Smooth muscle cell (in vitro differentiated cells): Measurements from ENCODE around the gene GTPBP1. TPM values are rescaled to one million over a fixed set of nuclear protein-coding genes. Genes with fewer than 3 reads are reported as not detected.

Source experiments
- DNase-seq: peaks from one replicate; lab custom pipeline; 2025; ENCODE audit not compliant: unreplicated experiment; lab: John Stamatoyannopoulos, UW
- H2AFZ ChIP-seq: fragments of 200-600 bp; sonication (generic); 2 replicates; pipeline ENCODE4 v1.6.0; 2016; ENCODE audit warnings: antibody characterized with exemption, low read depth, mild to moderate bottlenecking
- H3F3A ChIP-seq: fragments of 200-600 bp; sonication (generic); 2 replicates; pipeline ENCODE4 v1.6.0; 2017; ENCODE audit warnings: antibody characterized with exemption, low read depth
- H3K27ac ChIP-seq: fragments of 200-600 bp; sonication (generic); 2 replicates; pipeline ENCODE4 v1.5.1; 2016; ENCODE audit warnings: low read depth, mild to moderate bottlenecking
- H3K27me3 ChIP-seq: fragments of 200-600 bp; sonication (generic); 2 replicates; pipeline ENCODE4 v1.6.1; 2016; ENCODE audit warnings: low read depth, mild to moderate bottlenecking
- H3K36me3 ChIP-seq: fragments of 200-600 bp; sonication (generic); 2 replicates; pipeline ENCODE4 v1.5.1; 2016; ENCODE audit warnings: low read depth
- H3K4me1 ChIP-seq: fragments of 200-600 bp; sonication (generic); 2 replicates; pipeline ENCODE4 v1.5.1; 2016; ENCODE audit warnings: low read depth
- H3K4me2 ChIP-seq: fragments of 200-600 bp; sonication (generic); 2 replicates; pipeline ENCODE4 v1.6.0; 2016; ENCODE audit warnings: mild to moderate bottlenecking
- H3K4me3 ChIP-seq: fragments of 200-600 bp; sonication (generic); 2 replicates; pipeline ENCODE4 v1.5.1; 2016; ENCODE audit warnings: mild to moderate bottlenecking
- H3K79me2 ChIP-seq: fragments of 200-600 bp; sonication (generic); 2 replicates; pipeline ENCODE4 v1.6.0; 2016; ENCODE audit warnings: low read depth, mild to moderate bottlenecking
- H3K9ac ChIP-seq: fragments of 200-600 bp; sonication (generic); 2 replicates; pipeline ENCODE4 v1.6.0; 2016; ENCODE audit warnings: low read depth
- H3K9me3 ChIP-seq: fragments of 200-600 bp; sonication (generic); replicated peaks from 2 replicates; pipeline ENCODE4 v1.5.1; 2016; ENCODE audit warnings: low read depth
- H4K20me1 ChIP-seq: fragments of 200-600 bp; sonication (generic); 2 replicates; pipeline ENCODE4 v1.6.0; 2016; ENCODE audit warnings: low read depth
- CTCF ChIP-seq: fragments of 200-600 bp; sonication (generic); IDR thresholded peaks from 2 replicates; pipeline ENCODE4 v1.5.1; 2017; ENCODE audit warnings: borderline replicate concordance, mild to moderate bottlenecking, antibody characterized with exemption; ENCODE audit not compliant: insufficient read depth, poor library complexity, severe bottlenecking
- WGBS: methylation state at CpG from one replicate; pipeline ENCODE4 v1.1.7; 2016; ENCODE audit warnings: low lambda C conversion rate; 5-methylcytosine and 5-hydroxymethylcytosine counted together
- polyA plus RNA-seq: library from polyadenylated mRNA; unstranded; fragments of >200 nt; fragmentation: Nextera tagmentation; extraction: Ambion mirVana; gene quantifications from 2 replicates; pipeline ENCODE4 v1.2.1, GENCODE V29; 2016
- total RNA-seq: library from RNA; depleted of rRNA; stranded (reverse); fragments of >200 nt; gene quantifications from 2 replicates; pipeline ENCODE4 v1.2.3, GENCODE V29; 2014

Gene GTPBP1
- total and polyA plus RNA-seq, 2 experiments from 2014 or later, result 23.7 to 25.3 TPM

- H3K4me1 ChIP-seq, result peaks cover 13% of the 10 kb centered on the region
- no peak overlapping the region for H3K27ac ChIP-seq
- DNase-seq, result no peak
- H3K79me2 ChIP-seq, result peaks cover 45% of the 10 kb centered on the region
- no peak overlapping the region for H3K4me2 ChIP-seq
- no peaks in the 10 kb centered on the region for H3K9me3 ChIP-seq
- H3K27me3 ChIP-seq, result no peaks in the 10 kb centered on the region
- no peak overlapping the region for H3K9ac ChIP-seq
- peaks cover 90% of the 10 kb centered on the region for H4K20me1 ChIP-seq
- H3F3A ChIP-seq, result peaks cover 15% of the 10 kb centered on the region
- TF ChIP-seq CTCF, result no peak
- no peaks in the 10 kb centered on the region for H3K36me3 ChIP-seq
- H2AFZ ChIP-seq, result no peak overlapping the region
- no peak overlapping the region for H3K4me3 ChIP-seq
- 99% methylated on average over 9 of the region's 9 CpGs for whole genome bisulfite sequencing
These were observed 9.5 kb downstream of the GTPBP1 start for GRCh38 chr22:38715176-38715764.

- Histone ChIP-seq H3K9ac (no peak overlapping the region), H3F3A (peaks cover 15% of the 10 kb centered on the region), H3K4me3 (no peak overlapping the region), H3K4me1 (peaks cover 13% of the 10 kb centered on the region), H3K79me2 (peaks cover 40% of the 10 kb centered on the region), H3K9me3 (no peaks in the 10 kb centered on the region), H4K20me1 (peaks cover 88% of the 10 kb centered on the region), H3K4me2 (no peak overlapping the region), H3K27me3 (no peaks in the 10 kb centered on the region), H2AFZ (no peak overlapping the region), H3K36me3 (no peaks in the 10 kb centered on the region), H3K27ac (no peak overlapping the region)
- 95% methylated on average over 15 of the region's 15 CpGs for WGBS
- no peak for TF ChIP-seq CTCF
- no peak for DNase-seq
These were observed 10.1 kb downstream of the GTPBP1 start for GRCh38 chr22:38715852-38716251.

- Histone ChIP-seq H3K79me2 (peaks cover 35% of the 10 kb centered on the region), H3K36me3 (no peaks in the 10 kb centered on the region), H2AFZ (no peak overlapping the region), H3F3A (peaks cover 15% of the 10 kb centered on the region), H3K4me3 (no peak overlapping the region), H3K4me2 (no peak overlapping the region), H3K27me3 (no peaks in the 10 kb centered on the region), H3K27ac (no peak overlapping the region), H4K20me1 (peaks cover 86% of the 10 kb centered on the region), H3K4me1 (peaks cover 13% of the 10 kb centered on the region), H3K9me3 (no peaks in the 10 kb centered on the region), H3K9ac (no peak overlapping the region)
- 95% methylated on average over 10 of the region's 10 CpGs for WGBS
- no peak for DNase-seq
- TF ChIP-seq CTCF, result no peak
These were observed 10.5 kb downstream of the GTPBP1 start for GRCh38 chr22:38716271-38716670.

GRCh38 chr22:38716826-38717225, 11.1 kb downstream of the GTPBP1 start:
- Histone ChIP-seq H3K27me3 (no peaks in the 10 kb centered on the region), H3K79me2 (peaks cover 30% of the 10 kb centered on the region), H3K27ac (no peak overlapping the region), H2AFZ (no peak overlapping the region), H3K4me2 (no peak overlapping the region), H3K9ac (no peak overlapping the region), H4K20me1 (peaks cover 85% of the 10 kb centered on the region), H3K4me3 (no peak overlapping the region), H3K36me3 (no peaks in the 10 kb centered on the region), H3K9me3 (no peaks in the 10 kb centered on the region), H3K4me1 (peaks cover 12% of the 10 kb centered on the region), H3F3A (peaks cover 15% of the 10 kb centered on the region)
- DNase-seq, result no peak
- no peak for TF ChIP-seq CTCF
- WGBS, result 93% methylated on average over 9 of the region's 9 CpGs
